ENCODE data around the gene CYTL1. TPM values are rescaled to one million over a fixed set of nuclear protein-coding genes. Genes with fewer than 3 reads are reported as not detected.

The CYTL1 gene
- total and polyA plus RNA-seq, 4 donors = 0.32 to 3.0 (median 1.6) TPM

GRCh38 chr4:5043579-5043978 is 24.3 kb upstream of the CYTL1 start:
- no peaks in the 10 kb centered on the region for H3K27me3 ChIP-seq (ENCODE audit: control insufficient read depth in 3 of 3, insufficient read depth in 3 of 3, low read length in 2 of 3)
- no peak overlapping the region for H3K9ac ChIP-seq (ENCODE audit: insufficient read depth in 1 of 2, low read length in 2 of 2)
- peaks cover 0 to 2% (median 0%) of the 10 kb centered on the region in 4 donors for H3K9me3 ChIP-seq (ENCODE audit: control insufficient read depth in 4 of 4, insufficient read depth in 3 of 4, low read length in 3 of 4)
- H3K27ac ChIP-seq (ENCODE audit: low read depth in 1 of 2, low read length in 1 of 2) = no peak overlapping the region
- no peak for TF ChIP-seq CTCF (IDR thresholded peaks at IDR 0.05; ENCODE audit: control extremely low read depth, extremely low read depth)
- H3K4me1 ChIP-seq (ENCODE audit: control insufficient read depth in 5 of 5, insufficient read depth in 5 of 5, low read length in 5 of 5) = peaks cover 0 to 22% (median 7%) of the 10 kb centered on the region in 5 donors
- DNase-seq = no peak
- ATAC-seq (ENCODE audit: insufficient read depth, low FRiP score) = no peak
- no peak overlapping the region for H3K4me3 ChIP-seq
- H3K36me3 ChIP-seq (ENCODE audit: control insufficient read depth in 4 of 4, insufficient read depth in 4 of 4, low read length in 4 of 4) = no peaks in the 10 kb centered on the region
- whole genome bisulfite sequencing, 2 donors = 40 to 56% methylated on average over 6 of the region's 6 CpGs

GRCh38 chr4:5041699-5042098 is 22.4 kb upstream of the CYTL1 start:
- H3K27ac ChIP-seq (ENCODE audit: low read depth in 1 of 2, low read length in 1 of 2) = no peak overlapping the region
- TF ChIP-seq CTCF (IDR thresholded peaks at IDR 0.05; ENCODE audit: control extremely low read depth, extremely low read depth) = no peak
- H3K4me1 ChIP-seq (ENCODE audit: control insufficient read depth in 5 of 5, insufficient read depth in 5 of 5, low read length in 5 of 5) = peaks cover 0 to 33% (median 7%) of the 10 kb centered on the region in 5 donors
- no peak overlapping the region for H3K4me3 ChIP-seq
- no peaks in the 10 kb centered on the region for H3K9me3 ChIP-seq (ENCODE audit: control insufficient read depth in 4 of 4, insufficient read depth in 3 of 4, low read length in 3 of 4)
- DNase-seq (peak in 1 of 3 donors; percentile 84), ATAC-seq (ENCODE audit: insufficient read depth, low FRiP score) (no peak)
- no peaks in the 10 kb centered on the region for H3K27me3 ChIP-seq (ENCODE audit: control insufficient read depth in 3 of 3, insufficient read depth in 3 of 3, low read length in 2 of 3)
- 75 to 88% methylated on average over 7 of the region's 7 CpGs for WGBS, 2 donors
- no peak overlapping the region for H3K9ac ChIP-seq (ENCODE audit: insufficient read depth in 1 of 2, low read length in 2 of 2)
- H3K36me3 ChIP-seq (ENCODE audit: control insufficient read depth in 4 of 4, insufficient read depth in 4 of 4, low read length in 4 of 4) = no peaks in the 10 kb centered on the region

- peak; percentile 70 to 93 (median 93) for DNase-seq
- no peak for ATAC-seq (ENCODE audit: insufficient read depth, low FRiP score)
- Histone ChIP-seq H3K9me3 (ENCODE audit: control insufficient read depth in 4 of 4, insufficient read depth in 3 of 4, low read length in 3 of 4) (no peaks in the 10 kb centered on the region), H3K27ac (ENCODE audit: low read depth in 1 of 2, low read length in 1 of 2) (no peak overlapping the region), H3K27me3 (ENCODE audit: control insufficient read depth in 3 of 3, insufficient read depth in 3 of 3, low read length in 2 of 3) (no peaks in the 10 kb centered on the region), H3K4me1 (ENCODE audit: control insufficient read depth in 5 of 5, insufficient read depth in 5 of 5, low read length in 5 of 5) (peaks cover 0 to 33% (median 7%) of the 10 kb centered on the region in 5 donors), H3K9ac (ENCODE audit: insufficient read depth in 1 of 2, low read length in 2 of 2) (no peak overlapping the region), H3K4me3 (no peak overlapping the region), H3K36me3 (ENCODE audit: control insufficient read depth in 4 of 4, insufficient read depth in 4 of 4, low read length in 4 of 4) (no peaks in the 10 kb centered on the region)
- TF ChIP-seq CTCF (IDR thresholded peaks at IDR 0.05; ENCODE audit: control extremely low read depth, extremely low read depth) = no peak
- 70% methylated on average over 9 of the region's 9 CpGs for WGBS, 2 donors
These were observed 21.8 kb upstream of the CYTL1 start for GRCh38 chr4:5040856-5041620.

Data from lung (tissue), 12 donors.